Sigmoid colon (tissue), 4 donors: Measurements from ENCODE around the gene TMC1.

Experiments used
- POLR2A ChIP-seq, 2 donors: fragments of 450-650 bp; IDR thresholded peaks; one replicate each; pipeline ENCODE4 v1.6.1; 2016; ENCODE audit warnings: antibody characterized with exemption in 2 of 2, mild to moderate bottlenecking in 2 of 2, moderate library complexity in 2 of 2
- POLR2AphosphoS5 ChIP-seq, 4 donors: sonication (generic); formaldehyde crosslinking; IDR thresholded peaks; one replicate each; pipeline ENCODE4 v1.6.1; 2017; ENCODE audit warnings: antibody characterized with exemption in 4 of 4
- TF ChIP-seq, protein P1 (sequence below), 4 experiments: fragments of 450-650 bp in 3 of 4; fragments of 200-600 bp in 1 of 4; IDR thresholded peaks; one replicate each; pipeline ENCODE4 v1.5.1; 2016 to 2019; ENCODE audit warnings: antibody characterized with exemption in 4 of 4, mild to moderate bottlenecking in 3 of 4, moderate library complexity in 2 of 4

DNA sequence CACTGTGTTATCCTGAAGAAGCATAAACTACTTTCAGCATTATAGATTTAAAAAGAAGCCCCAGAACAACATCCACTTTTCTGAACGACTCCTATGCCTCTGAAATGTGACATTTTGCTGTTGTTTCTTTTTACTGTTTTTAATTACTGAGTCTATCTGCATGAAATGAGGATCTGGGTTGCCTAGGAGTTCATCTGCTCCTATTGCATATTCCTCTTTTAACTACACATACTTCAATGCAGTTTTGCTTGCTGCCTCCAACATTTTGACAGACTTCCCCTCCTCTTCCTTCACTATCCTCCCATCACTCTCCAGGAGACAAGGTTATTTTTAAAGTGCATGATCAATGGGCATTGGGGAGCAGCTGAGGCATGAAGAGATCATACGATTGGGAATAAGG lies 164.5 kb downstream of the TMC1 start:
- TF ChIP-seq, protein P1, sequence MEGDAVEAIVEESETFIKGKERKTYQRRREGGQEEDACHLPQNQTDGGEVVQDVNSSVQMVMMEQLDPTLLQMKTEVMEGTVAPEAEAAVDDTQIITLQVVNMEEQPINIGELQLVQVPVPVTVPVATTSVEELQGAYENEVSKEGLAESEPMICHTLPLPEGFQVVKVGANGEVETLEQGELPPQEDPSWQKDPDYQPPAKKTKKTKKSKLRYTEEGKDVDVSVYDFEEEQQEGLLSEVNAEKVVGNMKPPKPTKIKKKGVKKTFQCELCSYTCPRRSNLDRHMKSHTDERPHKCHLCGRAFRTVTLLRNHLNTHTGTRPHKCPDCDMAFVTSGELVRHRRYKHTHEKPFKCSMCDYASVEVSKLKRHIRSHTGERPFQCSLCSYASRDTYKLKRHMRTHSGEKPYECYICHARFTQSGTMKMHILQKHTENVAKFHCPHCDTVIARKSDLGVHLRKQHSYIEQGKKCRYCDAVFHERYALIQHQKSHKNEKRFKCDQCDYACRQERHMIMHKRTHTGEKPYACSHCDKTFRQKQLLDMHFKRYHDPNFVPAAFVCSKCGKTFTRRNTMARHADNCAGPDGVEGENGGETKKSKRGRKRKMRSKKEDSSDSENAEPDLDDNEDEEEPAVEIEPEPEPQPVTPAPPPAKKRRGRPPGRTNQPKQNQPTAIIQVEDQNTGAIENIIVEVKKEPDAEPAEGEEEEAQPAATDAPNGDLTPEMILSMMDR (IDR thresholded peaks at IDR 0.05) = no peak
- TF ChIP-seq POLR2AphosphoS5 (IDR thresholded peaks at IDR 0.05) = no peak
- no peak for TF ChIP-seq POLR2A (IDR thresholded peaks at IDR 0.05)
